H1 (cell line): Measurements from ENCODE around the gene SOX13. TPM values are rescaled to one million over a fixed set of nuclear protein-coding genes. Genes with fewer than 3 reads are reported as not detected.

Experiments used
- CTCF ChIA-PET: fragments of 300-600 bp; sonication (Branson Sonifier 250); formaldehyde crosslinking; loops from one replicate; lab custom pipeline; 2021; ENCODE audit not compliant: partially characterized antibody; lab: Charles Lee
- POLR2A ChIA-PET: fragments of 300-600 bp; sonication (Branson Sonifier 250); formaldehyde crosslinking; loops from one replicate; lab custom pipeline; 2021; ENCODE audit warnings: inconsistent platforms; ENCODE audit not compliant: partially characterized antibody; lab: Charles Lee
- DNase-seq, 2 experiments: peaks; one replicate each; pipeline versions ENCODE4 v3.0.0 to v3.0.0-alpha.2; 2010 to 2022; ENCODE audit warnings: low spot score in 2 of 2, low read depth in 1 of 2, mixed read lengths in 1 of 2
- FAIRE-seq: peaks from 2 replicates; lab custom pipeline; 2011; peaks lifted over from hg19 to GRCh38; lab: Jason Lieb, UNC
- H2AFZ ChIP-seq: 2 replicates; pipeline ENCODE4 v1.8.1; 2012; ENCODE audit warnings: low read length, inconsistent platforms
- H2AK5ac ChIP-seq: 2 replicates; pipeline ENCODE4 v1.6.1; 2013; ENCODE audit warnings: low read depth, low read length
- H2BK120ac ChIP-seq: replicated peaks from 2 replicates; pipeline ENCODE3; 2013; ENCODE audit warnings: low read depth, low read length, inconsistent platforms
- H2BK12ac ChIP-seq: 2 replicates; pipeline ENCODE4 v1.6.1; 2013; ENCODE audit warnings: low read depth, low read length
- H2BK15ac ChIP-seq: 2 replicates; pipeline ENCODE4 v1.6.1; 2013; ENCODE audit warnings: low read length
- H2BK20ac ChIP-seq: 2 replicates; pipeline ENCODE4 v1.6.1; 2013; ENCODE audit warnings: low read length
- H2BK5ac ChIP-seq: 2 replicates; pipeline ENCODE4 v1.6.1; 2013; ENCODE audit warnings: low read depth, low read length
- H3K14ac ChIP-seq: 2 replicates; pipeline ENCODE4 v1.6.1; 2013; ENCODE audit warnings: inconsistent platforms; ENCODE audit not compliant: insufficient read length
- H3K18ac ChIP-seq: 2 replicates; pipeline ENCODE4 v1.6.1; 2013; ENCODE audit warnings: low read length; ENCODE audit errors: extremely low read depth
- H3K23ac ChIP-seq: 2 replicates; pipeline ENCODE4 v1.6.1; 2013; ENCODE audit warnings: inconsistent platforms; ENCODE audit not compliant: insufficient read length
- H3K23me2 ChIP-seq: 2 replicates; pipeline ENCODE4 v1.6.1; 2013; ENCODE audit warnings: low read depth, low read length
- H3K27ac ChIP-seq: 2 replicates; pipeline ENCODE4 v1.6.1; 2011; ENCODE audit warnings: low read depth, low read length, inconsistent platforms
- H3K27me3 ChIP-seq, 4 experiments: replicated peaks in 1 of 4; 1 replicate in 1 of 4; 2 replicates in 3 of 4; pipeline versions ENCODE4 v1.6.1 to v1.8.1; 2011 to 2013; ENCODE audit warnings: low read length in 3 of 4, mild to moderate bottlenecking in 3 of 4, inconsistent platforms in 2 of 4, mixed read lengths in 2 of 4, moderate library complexity in 1 of 4; ENCODE audit not compliant: control insufficient read depth in 3 of 4, insufficient read depth in 3 of 4; ENCODE audit errors: extremely low read depth in 1 of 4
- H3K36me3 ChIP-seq, 4 experiments: 2 replicates each; pipeline versions ENCODE4 v1.6.1 to v1.8.1; 2011 to 2013; ENCODE audit warnings: mild to moderate bottlenecking in 4 of 4, low read length in 3 of 4, moderate library complexity in 2 of 4, control low read depth in 1 of 4, inconsistent platforms in 1 of 4; ENCODE audit not compliant: insufficient read depth in 4 of 4, control insufficient read depth in 2 of 4
- H3K4ac ChIP-seq: replicated peaks from 2 replicates; pipeline ENCODE3; 2013; ENCODE audit warnings: low read length, low read depth, mixed read lengths, inconsistent platforms; ENCODE audit not compliant: insufficient read length
- H3K4me1 ChIP-seq, 4 experiments: replicated peaks in 1 of 4; 1 replicate in 1 of 4; 2 replicates in 3 of 4; pipeline versions ENCODE4 v1.6.1 to v1.8.1; 2011 to 2013; ENCODE audit warnings: low read length in 3 of 4, inconsistent platforms in 2 of 4, mixed read lengths in 1 of 4; ENCODE audit not compliant: insufficient read depth in 4 of 4, control insufficient read depth in 3 of 4
- H3K4me2 ChIP-seq, 2 experiments: 2 replicates each; pipeline versions ENCODE4 v1.6.1 to v1.8.1; 2011 to 2013; ENCODE audit warnings: low read depth in 2 of 2, low read length in 2 of 2, control low read depth in 1 of 2, inconsistent platforms in 1 of 2, mild to moderate bottlenecking in 1 of 2; ENCODE audit not compliant: insufficient read depth in 1 of 2
- H3K4me3 ChIP-seq, 4 experiments: fragments of 200-600, 300-600 bp in 1 of 4; sonication (generic), shearing (Covaris generic), sonication (Bioruptor Twin) in 1 of 4; 2 replicates each; pipeline versions ENCODE4 v1.5.1 to v1.8.1; 2011 to 2016; ENCODE audit warnings: low read length in 4 of 4, low read depth in 3 of 4, control low read depth in 2 of 4, inconsistent platforms in 2 of 4, mild to moderate bottlenecking in 2 of 4, mixed read lengths in 1 of 4, moderate library complexity in 1 of 4; ENCODE audit not compliant: insufficient read depth in 2 of 4; ENCODE audit errors: extremely low read depth in 1 of 4
- H3K56ac ChIP-seq: replicated peaks from 2 replicates; pipeline ENCODE3; 2013; ENCODE audit warnings: low read depth, mild to moderate bottlenecking, mixed read lengths, low read length, inconsistent platforms; ENCODE audit not compliant: insufficient read length
- H3K79me1 ChIP-seq: 2 replicates; pipeline ENCODE4 v1.6.1; 2013; ENCODE audit warnings: low read depth, low read length, control low read depth
- H3K79me2 ChIP-seq, 2 experiments: 2 replicates each; pipeline versions ENCODE4 v1.6.1 to v1.8.1; 2012 to 2013; ENCODE audit warnings: low read length in 2 of 2, mild to moderate bottlenecking in 2 of 2, inconsistent platforms in 1 of 2; ENCODE audit not compliant: insufficient read depth in 2 of 2, control insufficient read depth in 1 of 2
- H3K9ac ChIP-seq, 4 experiments: replicated peaks in 1 of 4; 1 replicate in 1 of 4; 2 replicates in 3 of 4; pipeline versions ENCODE4 v1.6.1 to v1.8.1; 2011 to 2013; ENCODE audit warnings: low read depth in 3 of 4, low read length in 3 of 4, control low read depth in 2 of 4, mild to moderate bottlenecking in 2 of 4, moderate library complexity in 2 of 4, inconsistent platforms in 1 of 4; ENCODE audit errors: extremely low read depth in 1 of 4
- H3K9me3 ChIP-seq, 2 experiments: 2 replicates each; pipeline versions ENCODE4 v1.6.1 to v1.8.1; 2012 to 2013; ENCODE audit warnings: mild to moderate bottlenecking in 2 of 2, moderate library complexity in 2 of 2, control low read depth in 1 of 2, inconsistent platforms in 1 of 2, low read depth in 1 of 2, low read length in 1 of 2, mixed read lengths in 1 of 2; ENCODE audit not compliant: insufficient read depth in 2 of 2
- H4K20me1 ChIP-seq, 2 experiments: replicated peaks in 1 of 2; 2 replicates each; pipeline versions ENCODE3 to v1.8.1; 2011 to 2013; ENCODE audit warnings: inconsistent platforms in 2 of 2, low read length in 2 of 2, mild to moderate bottlenecking in 1 of 2; ENCODE audit not compliant: insufficient read depth in 2 of 2, control insufficient read depth in 1 of 2
- H4K5ac ChIP-seq: 2 replicates; pipeline ENCODE4 v1.6.1; 2013; ENCODE audit warnings: low read length, low read depth, mixed read lengths, inconsistent platforms; ENCODE audit not compliant: insufficient read length
- H4K8ac ChIP-seq: 2 replicates; pipeline ENCODE4 v1.8.0; 2013; ENCODE audit warnings: mild to moderate bottlenecking, moderate library complexity, low read length, inconsistent platforms; ENCODE audit not compliant: insufficient read depth; ENCODE audit errors: extremely low read depth
- H4K91ac ChIP-seq: replicated peaks from 2 replicates; pipeline ENCODE3; 2013; ENCODE audit warnings: low read length, mixed read lengths, inconsistent platforms; ENCODE audit not compliant: insufficient read length
- ATF3 ChIP-seq: IDR thresholded peaks from 2 replicates; pipeline ENCODE4 v1.6.1; 2011; ENCODE audit warnings: low read depth, mild to moderate bottlenecking, low read length; ENCODE audit not compliant: insufficient read depth
- CREB1 ChIP-seq: IDR thresholded peaks from 2 replicates; pipeline ENCODE4 v1.6.1; 2012; ENCODE audit warnings: inconsistent platforms
- E2F6 ChIP-seq: IDR thresholded peaks from 2 replicates; pipeline ENCODE4 v1.6.1; 2012; ENCODE audit warnings: inconsistent platforms
- GABPA ChIP-seq: IDR thresholded peaks from 2 replicates; pipeline ENCODE4 v1.6.1; 2011; ENCODE audit warnings: mild to moderate bottlenecking, low read length, moderate library complexity, borderline replicate concordance; ENCODE audit not compliant: insufficient read depth
- MAX ChIP-seq: IDR thresholded peaks from 2 replicates; pipeline ENCODE4 v1.6.1; 2012; ENCODE audit warnings: inconsistent platforms
- RAD21 ChIP-seq, 2 experiments: IDR thresholded peaks in 1 of 2; conservative IDR thresholded peaks in 1 of 2; 2 replicates each; pipeline ENCODE4 v1.6.1; 2011; ENCODE audit warnings: low read depth in 2 of 2, low read length in 2 of 2, improper control_type of control experiment in 1 of 2, inconsistent platforms in 1 of 2, mild to moderate bottlenecking in 1 of 2, moderate library complexity in 1 of 2
- RBBP5 ChIP-seq: IDR thresholded peaks from 2 replicates; pipeline ENCODE4 v1.7.1; 2012; ENCODE audit warnings: low read depth, mild to moderate bottlenecking, inconsistent platforms, low read length, moderate library complexity, borderline replicate concordance
- TAF7 ChIP-seq: optimal IDR thresholded peaks from 2 replicates; pipeline ENCODE3; 2011; ENCODE audit warnings: low read depth, mild to moderate bottlenecking, inconsistent platforms, low read length, moderate library complexity, borderline replicate concordance
- WGBS, 2 experiments: shearing (Covaris generic) in 1 of 2; methylation state at CpG; one replicate each; pipeline versions ENCODE4 v1.1.6 to v1.1.7; 2013 to 2015; ENCODE audit warnings: low lambda C conversion rate in 2 of 2, mixed read lengths in 2 of 2, inconsistent platforms in 1 of 2, low coverage in 1 of 2, missing lambda C conversion rate in 1 of 2; ENCODE audit not compliant: insufficient replicate concordance in 2 of 2, insufficient coverage in 1 of 2, insufficient read length in 1 of 2; ENCODE audit errors: extremely low coverage in 1 of 2, missing lambda C conversion rate in 1 of 2; 5-methylcytosine and 5-hydroxymethylcytosine counted together
- polyA plus RNA-seq, 7 experiments: library from polyadenylated mRNA; depleted of rRNA in 3 of 7; stranded (reverse) in 5 of 7; unstranded in 2 of 7; fragments of >200 nt in 5 of 7; fragments of 200-250 nt in 2 of 7; gene quantifications; 1 replicate in 5 of 7; 2 replicates in 1 of 7; 4 replicates in 1 of 7; pipeline versions ENCODE4 v1.2.1 to v1.2.3, GENCODE V29; 2011 to 2013; ENCODE audit warnings: missing spikeins in 2 of 7, mixed read lengths in 2 of 7
- total RNA-seq: library from RNA; stranded (reverse); fragmentation: NEBNext Ultra II Directional; extraction: Animal tissue kit (Norgen Biotek cat#: 25700); gene quantifications from 2 replicates; pipeline ENCODE4 v1.2.1, GENCODE V29; 2021

The SOX13 gene
- total and polyA plus RNA-seq, 2 of the 8 experiments (the other 6 are each of a cell fraction or from before 2014, with no cell fraction given), result 113 to 173 TPM

- Histone ChIP-seq H4K91ac (peak overlapping the region; percentile 100), H2BK15ac (peak overlapping the region; percentile 90; the same call in 1 of the 2 replicates), H2BK20ac (peak overlapping the region; percentile 100), H3K4ac (peak overlapping the region; percentile 100), H3K23me2 (peaks cover 17% of the 10 kb centered on the region), H3K27ac (peak overlapping the region; percentile 86), H3K18ac (peak overlapping the region; percentile 100), H3K14ac (no peak overlapping the region), H3K9ac (peak overlapping the region in 2 of 4 experiments; percentile 51 to 56; a peak in 4 of 7 replicates), H2BK5ac (peak overlapping the region; percentile 100), H3K79me1 (peaks cover 17% of the 10 kb centered on the region), H4K8ac (peak overlapping the region; percentile 83), H3K56ac (peak overlapping the region; percentile 80), H4K20me1 (peaks cover 7 to 22% of the 10 kb centered on the region in 2 experiments), H2BK12ac (peak overlapping the region; percentile 100), H3K27me3 (no peaks in the 10 kb centered on the region), H2BK120ac (peak overlapping the region; percentile 96), H3K4me1 (peaks cover 36 to 74% (median 64%) of the 10 kb centered on the region in 4 experiments), H2AK5ac (peak overlapping the region; percentile 89), H3K79me2 (peaks cover 44 to 79% of the 10 kb centered on the region in 2 experiments), H3K9me3 (no peaks in the 10 kb centered on the region), H3K23ac (no peak overlapping the region), H2AFZ (no peak overlapping the region), H3K4me3 (peak overlapping the region in 3 of 4 experiments; percentile 23 to 49 (median 32); a peak in 6 of 8 replicates), H4K5ac (peak overlapping the region; percentile 97), H3K36me3 (no peaks in the 10 kb centered on the region), H3K4me2 (peak overlapping the region; percentile 73 to 86)
- no peak for TF ChIP-seq TAF7
- TF ChIP-seq RBBP5, result 0 out of 2 replicates have a peak, but pooled peaks have one; percentile 19
- no peak for TF ChIP-seq GABPA
- no peak for TF ChIP-seq CREB1
- no peak for TF ChIP-seq ATF3
- TF ChIP-seq RAD21 (IDR thresholded peaks at IDR 0.05 in 1 of 2, conservative IDR thresholded peaks at IDR 0.05 in 1 of 2; ENCODE audit: low read depth in 2 of 2, low read length in 2 of 2), result 0 out of 4 replicates have a peak, but pooled peaks of 1 of the 2 experiments have one; percentile 8
- peak; percentile 75 for TF ChIP-seq MAX
- peak; percentile 85 for TF ChIP-seq E2F6
- DNase-seq (peak in 1 of 2 experiments; percentile 84), FAIRE-seq (no peak)
- POLR2A ChIA-PET, result interaction anchor here (0.6 to 12.9 kb wide), 23 partner anchors 9 to 217 kb away, joined by 3 to 101 read pairs (median 7); no protein-coding TSS in a partner anchor
- CTCF ChIA-PET, result interaction anchor here (0.7 to 10.2 kb wide), 10 partner anchors 10 to 234 kb away, joined by 3 to 107 read pairs (median 4); no protein-coding TSS in a partner anchor
- WGBS, 2 experiments, result 13% methylated on average over 3 of the region's 3 CpGs; no CpG with 5 or more reads in 1 of the 2 experiments
Measured at GRCh38 chr1:204079608-204079999, 6.7 kb downstream of the SOX13 start.
